GM19455 (cell line): ENCODE results near the gene FAAP20.

Experiments used
- ATAC-seq: cut with Tn5 transposase; IDR thresholded peaks from one replicate; pipeline ENCODE4 v1.9.1; 2021; ENCODE audit not compliant: unreplicated experiment

FAAP20 gene

GRCh38 chr1:2180297-2181245 lies 14.0 kb downstream of the FAAP20 start:
- no peak for ATAC-seq

- ATAC-seq, result no peak
Measured at GRCh38 chr1:2179283-2180013, 15.1 kb downstream of the FAAP20 start.

GRCh38 chr1:2178875-2179274 lies 15.7 kb downstream of the FAAP20 start:
- no peak for ATAC-seq

- ATAC-seq, result no peak
Measured at GRCh38 chr1:2177946-2178538, 16.5 kb downstream of the FAAP20 start.

GRCh38 chr1:2177541-2177940 lies 17.0 kb downstream of the FAAP20 start:
- no peak for ATAC-seq

GRCh38 chr1:2176615-2177014 lies 18.0 kb downstream of the FAAP20 start:
- ATAC-seq, result no peak

GRCh38 chr1:2175681-2176454 lies 18.7 kb downstream of the FAAP20 start:
- no peak for ATAC-seq

GRCh38 chr1:2175055-2175414 lies 19.5 kb downstream of the FAAP20 start:
- ATAC-seq, result no peak

- no peak for ATAC-seq
Measured at GRCh38 chr1:2174348-2175054, 20.1 kb downstream of the FAAP20 start.

- ATAC-seq, result no peak
Measured at GRCh38 chr1:2173546-2174347, 20.8 kb downstream of the FAAP20 start.

- no peak for ATAC-seq
Measured at GRCh38 chr1:2172551-2173146, 21.9 kb downstream of the FAAP20 start.

- no peak for ATAC-seq
Measured at GRCh38 chr1:2172012-2172411, 22.6 kb downstream of the FAAP20 start.

- ATAC-seq, result no peak
Measured at GRCh38 chr1:2170211-2170610, 24.4 kb downstream of the FAAP20 start.

- ATAC-seq, result no peak
Measured at GRCh38 chr1:2169200-2169836, 25.3 kb downstream of the FAAP20 start.

- no peak for ATAC-seq
Measured at GRCh38 chr1:2168535-2168934, 26.0 kb downstream of the FAAP20 start.

GRCh38 chr1:2168090-2168489 lies 26.5 kb downstream of the FAAP20 start:
- no peak for ATAC-seq

- no peak for ATAC-seq
Measured at GRCh38 chr1:2166695-2167094, 27.9 kb downstream of the FAAP20 start.

GRCh38 chr1:2166254-2166653 lies 28.3 kb downstream of the FAAP20 start:
- no peak for ATAC-seq

- no peak for ATAC-seq
Measured at GRCh38 chr1:2165646-2166045, 28.9 kb downstream of the FAAP20 start.
